HepG2 (cell line): ENCODE measurements around the gene C5AR1. TPM values are rescaled to one million over a fixed set of nuclear protein-coding genes. Genes with fewer than 3 reads are reported as not detected.

ENCODE experiments used
- BORCS8-MEF2B ChIP-seq: sonication (generic); formaldehyde crosslinking; IDR thresholded peaks from 2 replicates; pipeline ENCODE4 v1.8.0; 2022; ENCODE audit warnings: mild to moderate bottlenecking, missing genetic modification reagents
- CBX5 ChIP-seq: sonication (generic); formaldehyde crosslinking; IDR thresholded peaks from 2 replicates; pipeline ENCODE4 v1.4.0; 2020; ENCODE audit warnings: missing genetic modification reagents, borderline replicate concordance
- ELF3 ChIP-seq: IDR thresholded peaks from 2 replicates; pipeline ENCODE4 v1.6.1; 2016; ENCODE audit warnings: missing genetic modification reagents, missing compliant biosample characterization
- ELF4 ChIP-seq: sonication (generic); formaldehyde crosslinking; IDR thresholded peaks from 2 replicates; pipeline ENCODE4 v1.5.0; 2020; ENCODE audit warnings: missing genetic modification reagents, mild to moderate bottlenecking, moderate library complexity, borderline replicate concordance
- HNF4G ChIP-seq, 2 experiments: sonication (generic) in 1 of 2; formaldehyde crosslinking in 1 of 2; IDR thresholded peaks; 2 replicates each; pipeline versions ENCODE4 v1.4.0 to v1.6.1; 2011 to 2020; ENCODE audit warnings: borderline replicate concordance in 2 of 2, low read depth in 2 of 2, mild to moderate bottlenecking in 2 of 2, low read length in 1 of 2, missing genetic modification reagents in 1 of 2, moderate library complexity in 1 of 2
- MED8 ChIP-seq: sonication (generic); formaldehyde crosslinking; IDR thresholded peaks from 2 replicates; pipeline ENCODE4 v1.8.1; 2023; ENCODE audit warnings: mild to moderate bottlenecking, missing genetic modification reagents; ENCODE audit not compliant: insufficient replicate concordance
- MYC ChIP-seq: sonication (generic); formaldehyde crosslinking; IDR thresholded peaks from 2 replicates; pipeline ENCODE4 v1.9.0; 2021; ENCODE audit warnings: missing genetic modification reagents, borderline replicate concordance
- NFATC3 ChIP-seq: sonication (generic); formaldehyde crosslinking; IDR thresholded peaks from 2 replicates; pipeline ENCODE4 v1.5.1; 2020; ENCODE audit warnings: mild to moderate bottlenecking, missing genetic modification reagents
- RELA ChIP-seq: sonication (generic); formaldehyde crosslinking; IDR thresholded peaks from 2 replicates; pipeline ENCODE4 v1.4.0; 2020; ENCODE audit warnings: missing genetic modification reagents
- SALL2 ChIP-seq: sonication (generic); formaldehyde crosslinking; IDR thresholded peaks from 2 replicates; pipeline ENCODE4 v1.8.1; 2023; ENCODE audit warnings: mild to moderate bottlenecking, missing genetic modification reagents, inconsistent platforms
- U2AF2 ChIP-seq: fragments of 200-400 bp; formaldehyde crosslinking; IDR thresholded peaks from 2 replicates; pipeline ENCODE4 v1.6.1; 2017; ENCODE audit warnings: low read depth, mild to moderate bottlenecking, low read length
- YEATS2 ChIP-seq: sonication (generic); formaldehyde crosslinking; IDR thresholded peaks from 2 replicates; pipeline ENCODE4 v1.4.0; 2020; ENCODE audit warnings: missing genetic modification reagents, borderline replicate concordance
- ZNF878 ChIP-seq: sonication (generic); formaldehyde crosslinking; IDR thresholded peaks from 2 replicates; pipeline ENCODE4 v1.8.1; 2023; ENCODE audit warnings: mild to moderate bottlenecking, missing genetic modification reagents, moderate library complexity
- ZSCAN30 ChIP-seq: sonication (generic); formaldehyde crosslinking; IDR thresholded peaks from 2 replicates; pipeline ENCODE4 v1.5.0; 2020; ENCODE audit warnings: mild to moderate bottlenecking, missing genetic modification reagents
- polyA plus RNA-seq, 8 experiments: library from polyadenylated mRNA; depleted of rRNA in 3 of 8; stranded (reverse) in 7 of 8; unstranded in 1 of 8; fragments of >200 nt; fragmentation: Illumina TruSeq in 4 of 8; extraction: Trizol in 4 of 8; gene quantifications; 2 replicates each; pipeline versions ENCODE4 v1.2.1 to v1.2.3, GENCODE V29; 2011 to 2016; ENCODE audit warnings: low read depth in 4 of 8, missing spikeins in 1 of 8, mixed read lengths in 1 of 8; ENCODE audit not compliant: insufficient read depth in 1 of 8
- total RNA-seq, 5 experiments: library from RNA; depleted of rRNA; stranded (reverse); fragments of >200 nt; fragmentation: Illumina TruSeq; extraction: Trizol; gene quantifications; 2 replicates each; pipeline ENCODE4 v1.2.3, GENCODE V29; 2016; ENCODE audit warnings: low read depth in 1 of 5
- TF ChIP-seq, protein P1 (sequence below): IDR thresholded peaks from 2 replicates; pipeline ENCODE4 v1.6.1; 2016; ENCODE audit warnings: missing compliant biosample characterization, missing genetic modification reagents, borderline replicate concordance
- TF ChIP-seq, protein P2 (sequence below): sonication (generic); formaldehyde crosslinking; IDR thresholded peaks from 2 replicates; pipeline ENCODE4 v1.9.0; 2021; ENCODE audit warnings: mild to moderate bottlenecking, missing genetic modification reagents
- TF ChIP-seq, protein P3 (sequence below): sonication (generic); formaldehyde crosslinking; IDR thresholded peaks from 2 replicates; pipeline ENCODE4 v1.4.0; 2020; ENCODE audit warnings: mild to moderate bottlenecking, missing genetic modification reagents
- TF ChIP-seq, protein P4 (sequence below): sonication (generic); formaldehyde crosslinking; IDR thresholded peaks from 2 replicates; pipeline ENCODE4 v1.5.1; 2020; ENCODE audit warnings: missing genetic modification reagents, mild to moderate bottlenecking, borderline replicate concordance

Gene C5AR1
- total and polyA plus RNA-seq, 2 of the 13 experiments (the other 11 are each of a cell fraction or from before 2014, with no cell fraction given), result 0.07 to 1.6 TPM

DNA sequence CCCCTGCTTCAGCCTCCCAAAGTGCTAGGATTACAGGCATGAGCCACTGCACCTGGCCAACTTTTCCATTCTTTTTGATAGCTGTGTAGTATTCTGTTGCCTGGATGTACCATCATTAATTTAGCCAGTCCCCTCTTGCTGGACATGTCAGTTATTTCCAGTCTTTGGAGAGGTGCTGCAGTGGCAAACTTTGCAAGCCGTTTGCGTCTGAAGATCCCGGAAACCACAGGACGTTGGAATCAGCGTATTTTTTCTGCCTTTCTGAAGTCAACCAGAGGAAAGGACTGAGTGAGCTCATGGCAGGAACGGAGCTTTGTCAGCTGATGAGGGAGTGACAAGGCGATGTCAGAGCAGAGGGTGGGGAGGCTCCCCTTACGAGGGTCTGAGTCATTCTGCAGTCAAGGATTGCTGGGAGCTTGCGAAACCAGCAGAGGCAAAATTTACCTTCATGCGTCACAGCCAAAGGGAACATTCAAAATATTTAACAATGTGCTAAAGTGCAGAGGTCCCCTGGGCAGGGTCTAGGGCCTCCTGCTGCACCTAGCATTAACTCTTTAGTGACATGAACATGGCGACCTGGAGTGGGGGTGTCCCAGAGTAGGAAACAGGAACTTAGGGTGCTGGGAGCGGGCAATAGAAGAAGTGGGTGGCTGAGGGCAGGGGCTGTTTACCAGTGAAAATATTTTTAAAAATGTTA, 5.6 kb downstream of the C5AR1 start (continued):
- TF ChIP-seq, protein P1, sequence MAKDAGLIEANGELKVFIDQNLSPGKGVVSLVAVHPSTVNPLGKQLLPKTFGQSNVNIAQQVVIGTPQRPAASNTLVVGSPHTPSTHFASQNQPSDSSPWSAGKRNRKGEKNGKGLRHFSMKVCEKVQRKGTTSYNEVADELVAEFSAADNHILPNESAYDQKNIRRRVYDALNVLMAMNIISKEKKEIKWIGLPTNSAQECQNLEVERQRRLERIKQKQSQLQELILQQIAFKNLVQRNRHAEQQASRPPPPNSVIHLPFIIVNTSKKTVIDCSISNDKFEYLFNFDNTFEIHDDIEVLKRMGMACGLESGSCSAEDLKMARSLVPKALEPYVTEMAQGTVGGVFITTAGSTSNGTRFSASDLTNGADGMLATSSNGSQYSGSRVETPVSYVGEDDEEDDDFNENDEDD (CRISPR knock-in tag), result no peak
- TF ChIP-seq, protein P2, sequence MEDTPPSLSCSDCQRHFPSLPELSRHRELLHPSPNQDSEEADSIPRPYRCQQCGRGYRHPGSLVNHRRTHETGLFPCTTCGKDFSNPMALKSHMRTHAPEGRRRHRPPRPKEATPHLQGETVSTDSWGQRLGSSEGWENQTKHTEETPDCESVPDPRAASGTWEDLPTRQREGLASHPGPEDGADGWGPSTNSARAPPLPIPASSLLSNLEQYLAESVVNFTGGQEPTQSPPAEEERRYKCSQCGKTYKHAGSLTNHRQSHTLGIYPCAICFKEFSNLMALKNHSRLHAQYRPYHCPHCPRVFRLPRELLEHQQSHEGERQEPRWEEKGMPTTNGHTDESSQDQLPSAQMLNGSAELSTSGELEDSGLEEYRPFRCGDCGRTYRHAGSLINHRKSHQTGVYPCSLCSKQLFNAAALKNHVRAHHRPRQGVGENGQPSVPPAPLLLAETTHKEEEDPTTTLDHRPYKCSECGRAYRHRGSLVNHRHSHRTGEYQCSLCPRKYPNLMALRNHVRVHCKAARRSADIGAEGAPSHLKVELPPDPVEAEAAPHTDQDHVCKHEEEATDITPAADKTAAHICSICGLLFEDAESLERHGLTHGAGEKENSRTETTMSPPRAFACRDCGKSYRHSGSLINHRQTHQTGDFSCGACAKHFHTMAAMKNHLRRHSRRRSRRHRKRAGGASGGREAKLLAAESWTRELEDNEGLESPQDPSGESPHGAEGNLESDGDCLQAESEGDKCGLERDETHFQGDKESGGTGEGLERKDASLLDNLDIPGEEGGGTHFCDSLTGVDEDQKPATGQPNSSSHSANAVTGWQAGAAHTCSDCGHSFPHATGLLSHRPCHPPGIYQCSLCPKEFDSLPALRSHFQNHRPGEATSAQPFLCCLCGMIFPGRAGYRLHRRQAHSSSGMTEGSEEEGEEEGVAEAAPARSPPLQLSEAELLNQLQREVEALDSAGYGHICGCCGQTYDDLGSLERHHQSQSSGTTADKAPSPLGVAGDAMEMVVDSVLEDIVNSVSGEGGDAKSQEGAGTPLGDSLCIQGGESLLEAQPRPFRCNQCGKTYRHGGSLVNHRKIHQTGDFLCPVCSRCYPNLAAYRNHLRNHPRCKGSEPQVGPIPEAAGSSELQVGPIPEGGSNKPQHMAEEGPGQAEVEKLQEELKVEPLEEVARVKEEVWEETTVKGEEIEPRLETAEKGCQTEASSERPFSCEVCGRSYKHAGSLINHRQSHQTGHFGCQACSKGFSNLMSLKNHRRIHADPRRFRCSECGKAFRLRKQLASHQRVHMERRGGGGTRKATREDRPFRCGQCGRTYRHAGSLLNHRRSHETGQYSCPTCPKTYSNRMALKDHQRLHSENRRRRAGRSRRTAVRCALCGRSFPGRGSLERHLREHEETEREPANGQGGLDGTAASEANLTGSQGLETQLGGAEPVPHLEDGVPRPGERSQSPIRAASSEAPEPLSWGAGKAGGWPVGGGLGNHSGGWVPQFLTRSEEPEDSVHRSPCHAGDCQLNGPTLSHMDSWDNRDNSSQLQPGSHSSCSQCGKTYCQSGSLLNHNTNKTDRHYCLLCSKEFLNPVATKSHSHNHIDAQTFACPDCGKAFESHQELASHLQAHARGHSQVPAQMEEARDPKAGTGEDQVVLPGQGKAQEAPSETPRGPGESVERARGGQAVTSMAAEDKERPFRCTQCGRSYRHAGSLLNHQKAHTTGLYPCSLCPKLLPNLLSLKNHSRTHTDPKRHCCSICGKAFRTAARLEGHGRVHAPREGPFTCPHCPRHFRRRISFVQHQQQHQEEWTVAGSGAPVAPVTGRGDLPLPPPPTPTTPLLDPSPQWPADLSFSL (CRISPR knock-in tag), result no peak
- TF ChIP-seq, protein P3, sequence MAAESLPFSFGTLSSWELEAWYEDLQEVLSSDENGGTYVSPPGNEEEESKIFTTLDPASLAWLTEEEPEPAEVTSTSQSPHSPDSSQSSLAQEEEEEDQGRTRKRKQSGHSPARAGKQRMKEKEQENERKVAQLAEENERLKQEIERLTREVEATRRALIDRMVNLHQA (CRISPR knock-in tag), result peak; percentile 95
- TF ChIP-seq CBX5 (CRISPR knock-in tag), result peak; percentile 92; the same call in 1 of the 2 replicates
- peak; percentile 81; the same call in 1 of the 2 replicates for TF ChIP-seq YEATS2 (CRISPR knock-in tag)
- peak; percentile 68 for TF ChIP-seq ELF3
- TF ChIP-seq BORCS8-MEF2B (CRISPR knock-in tag), result no peak
- no peak for TF ChIP-seq MED8 (CRISPR knock-in tag)
- no peak for TF ChIP-seq ZNF878 (CRISPR knock-in tag)
- TF ChIP-seq ELF4, result no peak
- 0 out of 2 replicates have a peak, but pooled peaks have one; percentile 37 for TF ChIP-seq SALL2 (CRISPR knock-in tag)
- TF ChIP-seq RELA (CRISPR knock-in tag), result no peak
- no peak for TF ChIP-seq ZSCAN30
- TF ChIP-seq MYC (CRISPR knock-in tag), result peak; percentile 60
- no peak for TF ChIP-seq U2AF2
- TF ChIP-seq, protein P4, sequence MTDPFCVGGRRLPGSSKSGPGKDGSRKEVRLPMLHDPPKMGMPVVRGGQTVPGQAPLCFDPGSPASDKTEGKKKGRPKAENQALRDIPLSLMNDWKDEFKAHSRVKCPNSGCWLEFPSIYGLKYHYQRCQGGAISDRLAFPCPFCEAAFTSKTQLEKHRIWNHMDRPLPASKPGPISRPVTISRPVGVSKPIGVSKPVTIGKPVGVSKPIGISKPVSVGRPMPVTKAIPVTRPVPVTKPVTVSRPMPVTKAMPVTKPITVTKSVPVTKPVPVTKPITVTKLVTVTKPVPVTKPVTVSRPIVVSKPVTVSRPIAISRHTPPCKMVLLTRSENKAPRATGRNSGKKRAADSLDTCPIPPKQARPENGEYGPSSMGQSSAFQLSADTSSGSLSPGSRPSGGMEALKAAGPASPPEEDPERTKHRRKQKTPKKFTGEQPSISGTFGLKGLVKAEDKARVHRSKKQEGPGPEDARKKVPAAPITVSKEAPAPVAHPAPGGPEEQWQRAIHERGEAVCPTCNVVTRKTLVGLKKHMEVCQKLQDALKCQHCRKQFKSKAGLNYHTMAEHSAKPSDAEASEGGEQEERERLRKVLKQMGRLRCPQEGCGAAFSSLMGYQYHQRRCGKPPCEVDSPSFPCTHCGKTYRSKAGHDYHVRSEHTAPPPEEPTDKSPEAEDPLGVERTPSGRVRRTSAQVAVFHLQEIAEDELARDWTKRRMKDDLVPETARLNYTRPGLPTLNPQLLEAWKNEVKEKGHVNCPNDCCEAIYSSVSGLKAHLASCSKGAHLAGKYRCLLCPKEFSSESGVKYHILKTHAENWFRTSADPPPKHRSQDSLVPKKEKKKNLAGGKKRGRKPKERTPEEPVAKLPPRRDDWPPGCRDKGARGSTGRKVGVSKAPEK, result no peak
- no peak for TF ChIP-seq NFATC3 (CRISPR knock-in tag)
- TF ChIP-seq HNF4G (IDR thresholded peaks at IDR 0.05; ENCODE audit: borderline replicate concordance, low read depth, low read length), result peak; percentile 98
- TF ChIP-seq HNF4G (CRISPR knock-in tag; IDR thresholded peaks at IDR 0.05; ENCODE audit: borderline replicate concordance, low read depth), result peak; percentile 61; the same call in 1 of the 2 replicates
